K562 (cell line): ENCODE data around the gene DGLUCY. TPM values are rescaled to one million over a fixed set of nuclear protein-coding genes. Genes with fewer than 3 reads are reported as not detected.

ENCODE experiments used
- BCOR ChIP-seq: fragments of 450-650 bp; IDR thresholded peaks from 2 replicates; pipeline ENCODE4 v1.6.1; 2016
- KLF10 ChIP-seq: fragments of 250-450 bp; sonication (Bioruptor Pico); IDR thresholded peaks from 2 replicates; pipeline ENCODE4 v1.6.1; 2021; ENCODE audit warnings: matching md5 sums
- MCM3 ChIP-seq: fragments of 450-650 bp; IDR thresholded peaks from 2 replicates; pipeline ENCODE4 v1.6.1; 2016
- TGIF2 ChIP-seq: sonication (generic); formaldehyde crosslinking; IDR thresholded peaks from 2 replicates; pipeline ENCODE4 v1.8.1; 2022; ENCODE audit warnings: mild to moderate bottlenecking, missing genetic modification reagents, moderate library complexity
- ZNF766 ChIP-seq: fragments of 200-800 bp; sonication (Bioruptor generic); conservative IDR thresholded peaks from 2 replicates; pipeline ENCODE4 v1.6.1; 2016; ENCODE audit warnings: missing genetic modification characterization, missing compliant biosample characterization
- polyA plus RNA-seq, 8 experiments: library from polyadenylated mRNA; depleted of rRNA in 4 of 8; stranded (reverse) in 5 of 8; unstranded in 3 of 8; fragments of >200 nt; fragmentation: Nextera tagmentation in 2 of 8; fragmentation: Illumina TruSeq in 1 of 8; extraction: Ambion mirVana in 2 of 8; extraction: Trizol in 1 of 8; gene quantifications; 2 replicates each; pipeline versions ENCODE4 v1.2.1 to v1.2.3, GENCODE V29; 2011 to 2014; ENCODE audit warnings: inconsistent platforms in 1 of 8, missing spikeins in 1 of 8
- total RNA-seq, 7 experiments: library from RNA; depleted of rRNA in 6 of 7; stranded (reverse); fragments of >200 nt in 6 of 7; fragmentation: Illumina TruSeq in 2 of 7; extraction: Trizol in 2 of 7; gene quantifications; 2 replicates each; pipeline versions ENCODE4 v1.2.1 to v1.2.3, GENCODE V29; 2011 to 2021; ENCODE audit warnings: low replicate concordance in 1 of 7
- TF ChIP-seq, protein P1 (sequence below), 2 experiments: fragments of 450-650 bp; IDR thresholded peaks; 2 replicates each; pipeline ENCODE4 v1.6.1; 2016; ENCODE audit warnings: mild to moderate bottlenecking in 2 of 2, borderline replicate concordance in 1 of 2, low read depth in 1 of 2, moderate library complexity in 1 of 2
- TF ChIP-seq, protein P2 (sequence below): fragments of 150-350 bp; IDR thresholded peaks from 2 replicates; pipeline ENCODE4 v1.6.1; 2014; ENCODE audit warnings: low read depth, mild to moderate bottlenecking, low read length, borderline replicate concordance
- TF ChIP-seq, protein P3 (sequence below): fragments of 450-650 bp; IDR thresholded peaks from 2 replicates; pipeline ENCODE4 v1.6.1; 2016; ENCODE audit warnings: mild to moderate bottlenecking
- TF ChIP-seq, protein P4 (sequence below): sonication (generic); formaldehyde crosslinking; IDR thresholded peaks from 2 replicates; pipeline ENCODE4 v1.9.0; 2022; ENCODE audit warnings: mild to moderate bottlenecking, missing genetic modification reagents
- TF ChIP-seq, protein P5 (sequence below): fragments of 250-450 bp; sonication (Bioruptor Pico); IDR thresholded peaks from 2 replicates; pipeline ENCODE4 v1.4.0; 2020; ENCODE audit warnings: mild to moderate bottlenecking, moderate library complexity

The DGLUCY gene
- total and polyA plus RNA-seq, 9 of the 15 experiments (the other 6 are each of a cell fraction or from before 2014, with no cell fraction given), result 9.9 to 28.4 (median 21.0) TPM

DNA sequence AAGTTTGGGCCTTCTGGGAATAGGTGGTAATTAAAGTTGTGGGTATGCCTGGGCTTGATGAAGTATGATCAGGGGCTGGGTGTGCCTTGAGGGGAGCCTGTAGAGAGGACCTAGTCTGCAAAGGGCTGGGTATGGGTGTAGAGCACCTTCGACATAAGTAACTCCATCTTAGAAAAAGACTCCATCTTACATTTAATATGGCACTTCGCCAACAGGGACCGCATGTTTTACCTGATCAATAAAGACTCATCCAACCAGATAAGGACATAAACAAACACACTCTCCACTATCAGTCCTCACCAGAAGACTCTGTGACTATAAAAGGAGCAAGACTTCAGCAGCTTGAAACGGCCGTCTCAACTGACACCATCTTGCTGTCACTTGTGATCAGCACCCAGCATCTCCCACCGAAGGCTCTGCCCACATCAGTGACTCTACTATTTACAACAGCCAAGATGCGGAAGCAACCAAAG lies 154.1 kb downstream of the DGLUCY start (continued):
- TF ChIP-seq, protein P1, sequence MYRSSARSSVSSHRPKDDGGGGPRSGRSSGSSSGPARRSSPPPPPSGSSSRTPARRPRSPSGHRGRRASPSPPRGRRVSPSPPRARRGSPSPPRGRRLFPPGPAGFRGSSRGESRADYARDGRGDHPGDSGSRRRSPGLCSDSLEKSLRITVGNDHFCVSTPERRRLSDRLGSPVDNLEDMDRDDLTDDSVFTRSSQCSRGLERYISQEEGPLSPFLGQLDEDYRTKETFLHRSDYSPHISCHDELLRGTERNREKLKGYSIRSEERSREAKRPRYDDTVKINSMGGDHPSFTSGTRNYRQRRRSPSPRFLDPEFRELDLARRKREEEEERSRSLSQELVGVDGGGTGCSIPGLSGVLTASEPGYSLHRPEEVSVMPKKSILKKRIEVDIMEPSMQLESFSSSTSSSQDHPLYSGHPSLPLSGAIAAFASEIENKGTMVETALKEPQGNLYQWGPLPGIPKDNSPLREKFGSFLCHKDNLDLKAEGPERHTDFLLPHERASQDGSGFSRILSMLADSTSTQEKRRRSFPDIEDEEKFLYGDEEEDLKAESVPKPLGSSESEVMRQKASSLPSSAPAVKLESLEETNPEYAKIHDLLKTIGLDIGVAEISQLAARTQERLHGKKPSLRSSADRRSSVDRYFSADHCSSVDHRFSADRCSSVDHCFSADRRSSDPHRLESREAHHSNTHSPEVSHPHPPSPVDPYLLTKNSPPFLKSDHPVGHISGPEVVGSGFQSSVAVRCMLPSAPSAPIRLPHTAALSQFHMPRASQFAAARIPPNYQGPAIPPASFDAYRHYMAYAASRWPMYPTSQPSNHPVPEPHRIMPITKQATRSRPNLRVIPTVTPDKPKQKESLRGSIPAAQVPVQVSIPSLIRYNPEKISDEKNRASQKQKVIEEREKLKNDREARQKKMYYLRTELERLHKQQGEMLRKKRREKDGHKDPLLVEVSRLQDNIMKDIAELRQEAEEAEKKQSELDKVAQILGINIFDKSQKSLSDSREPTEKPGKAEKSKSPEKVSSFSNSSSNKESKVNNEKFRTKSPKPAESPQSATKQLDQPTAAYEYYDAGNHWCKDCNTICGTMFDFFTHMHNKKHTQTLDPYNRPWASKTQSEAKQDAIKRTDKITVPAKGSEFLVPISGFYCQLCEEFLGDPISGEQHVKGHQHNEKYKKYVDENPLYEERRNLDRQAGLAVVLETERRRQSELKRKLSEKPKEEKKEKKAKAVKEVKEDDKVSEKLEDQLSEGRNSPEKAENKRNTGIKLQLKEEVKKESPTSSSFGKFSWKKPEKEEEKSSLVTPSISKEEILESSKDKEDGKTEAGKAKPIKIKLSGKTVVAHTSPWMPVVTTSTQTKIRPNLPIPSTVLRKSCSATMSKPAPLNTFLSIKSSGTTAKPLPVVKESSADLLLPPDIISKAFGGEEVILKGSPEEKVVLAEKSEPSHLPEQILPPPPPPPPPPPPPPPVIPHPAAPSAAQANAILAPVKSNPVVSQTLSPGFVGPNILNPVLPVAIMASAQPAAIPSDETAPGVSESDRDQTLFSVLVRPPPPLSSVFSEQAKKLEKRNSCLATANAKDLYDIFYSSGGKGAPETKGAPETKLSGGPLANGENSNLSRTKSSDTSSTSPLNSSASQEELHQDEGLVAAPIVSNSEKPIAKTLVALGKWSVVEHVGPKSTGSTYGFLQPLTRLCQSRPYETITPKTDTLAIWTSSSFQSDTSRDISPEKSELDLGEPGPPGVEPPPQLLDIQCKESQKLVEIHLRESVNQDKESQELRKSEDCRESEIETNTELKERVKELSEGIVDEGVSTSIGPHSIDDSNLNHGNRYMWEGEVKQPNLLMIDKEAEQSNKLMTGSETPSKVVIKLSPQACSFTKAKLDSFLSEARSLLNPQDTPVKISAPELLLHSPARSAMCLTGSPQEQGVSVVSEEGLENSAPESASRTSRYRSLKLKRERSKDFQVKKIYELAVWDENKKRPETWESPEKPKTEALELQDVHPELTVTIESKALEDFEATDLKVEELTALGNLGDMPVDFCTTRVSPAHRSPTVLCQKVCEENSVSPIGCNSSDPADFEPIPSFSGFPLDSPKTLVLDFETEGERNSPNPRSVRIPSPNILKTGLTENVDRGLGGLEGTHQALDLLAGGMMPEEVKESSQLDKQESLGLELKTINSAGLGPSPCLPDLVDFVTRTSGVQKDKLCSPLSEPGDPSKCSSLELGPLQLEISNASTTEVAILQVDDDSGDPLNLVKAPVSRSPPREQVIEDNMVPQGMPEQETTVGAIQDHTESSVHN (IDR thresholded peaks at IDR 0.05; ENCODE audit: borderline replicate concordance in 1 of 2, low read depth in 1 of 2), result no peak
- TF ChIP-seq, protein P2, sequence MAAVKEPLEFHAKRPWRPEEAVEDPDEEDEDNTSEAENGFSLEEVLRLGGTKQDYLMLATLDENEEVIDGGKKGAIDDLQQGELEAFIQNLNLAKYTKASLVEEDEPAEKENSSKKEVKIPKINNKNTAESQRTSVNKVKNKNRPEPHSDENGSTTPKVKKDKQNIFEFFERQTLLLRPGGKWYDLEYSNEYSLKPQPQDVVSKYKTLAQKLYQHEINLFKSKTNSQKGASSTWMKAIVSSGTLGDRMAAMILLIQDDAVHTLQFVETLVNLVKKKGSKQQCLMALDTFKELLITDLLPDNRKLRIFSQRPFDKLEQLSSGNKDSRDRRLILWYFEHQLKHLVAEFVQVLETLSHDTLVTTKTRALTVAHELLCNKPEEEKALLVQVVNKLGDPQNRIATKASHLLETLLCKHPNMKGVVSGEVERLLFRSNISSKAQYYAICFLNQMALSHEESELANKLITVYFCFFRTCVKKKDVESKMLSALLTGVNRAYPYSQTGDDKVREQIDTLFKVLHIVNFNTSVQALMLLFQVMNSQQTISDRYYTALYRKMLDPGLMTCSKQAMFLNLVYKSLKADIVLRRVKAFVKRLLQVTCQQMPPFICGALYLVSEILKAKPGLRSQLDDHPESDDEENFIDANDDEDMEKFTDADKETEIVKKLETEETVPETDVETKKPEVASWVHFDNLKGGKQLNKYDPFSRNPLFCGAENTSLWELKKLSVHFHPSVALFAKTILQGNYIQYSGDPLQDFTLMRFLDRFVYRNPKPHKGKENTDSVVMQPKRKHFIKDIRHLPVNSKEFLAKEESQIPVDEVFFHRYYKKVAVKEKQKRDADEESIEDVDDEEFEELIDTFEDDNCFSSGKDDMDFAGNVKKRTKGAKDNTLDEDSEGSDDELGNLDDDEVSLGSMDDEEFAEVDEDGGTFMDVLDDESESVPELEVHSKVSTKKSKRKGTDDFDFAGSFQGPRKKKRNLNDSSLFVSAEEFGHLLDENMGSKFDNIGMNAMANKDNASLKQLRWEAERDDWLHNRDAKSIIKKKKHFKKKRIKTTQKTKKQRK, result no peak
- TF ChIP-seq BCOR, result no peak
- TF ChIP-seq KLF10, result peak; percentile 77; the same call in 1 of the 2 replicates
- no peak for TF ChIP-seq MCM3
- TF ChIP-seq, protein P3, sequence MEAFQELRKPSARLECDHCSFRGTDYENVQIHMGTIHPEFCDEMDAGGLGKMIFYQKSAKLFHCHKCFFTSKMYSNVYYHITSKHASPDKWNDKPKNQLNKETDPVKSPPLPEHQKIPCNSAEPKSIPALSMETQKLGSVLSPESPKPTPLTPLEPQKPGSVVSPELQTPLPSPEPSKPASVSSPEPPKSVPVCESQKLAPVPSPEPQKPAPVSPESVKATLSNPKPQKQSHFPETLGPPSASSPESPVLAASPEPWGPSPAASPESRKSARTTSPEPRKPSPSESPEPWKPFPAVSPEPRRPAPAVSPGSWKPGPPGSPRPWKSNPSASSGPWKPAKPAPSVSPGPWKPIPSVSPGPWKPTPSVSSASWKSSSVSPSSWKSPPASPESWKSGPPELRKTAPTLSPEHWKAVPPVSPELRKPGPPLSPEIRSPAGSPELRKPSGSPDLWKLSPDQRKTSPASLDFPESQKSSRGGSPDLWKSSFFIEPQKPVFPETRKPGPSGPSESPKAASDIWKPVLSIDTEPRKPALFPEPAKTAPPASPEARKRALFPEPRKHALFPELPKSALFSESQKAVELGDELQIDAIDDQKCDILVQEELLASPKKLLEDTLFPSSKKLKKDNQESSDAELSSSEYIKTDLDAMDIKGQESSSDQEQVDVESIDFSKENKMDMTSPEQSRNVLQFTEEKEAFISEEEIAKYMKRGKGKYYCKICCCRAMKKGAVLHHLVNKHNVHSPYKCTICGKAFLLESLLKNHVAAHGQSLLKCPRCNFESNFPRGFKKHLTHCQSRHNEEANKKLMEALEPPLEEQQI, result no peak
- TF ChIP-seq, protein P4, sequence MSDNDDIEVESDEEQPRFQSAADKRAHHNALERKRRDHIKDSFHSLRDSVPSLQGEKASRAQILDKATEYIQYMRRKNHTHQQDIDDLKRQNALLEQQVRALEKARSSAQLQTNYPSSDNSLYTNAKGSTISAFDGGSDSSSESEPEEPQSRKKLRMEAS (CRISPR knock-in tag), result no peak
- no peak for TF ChIP-seq TGIF2 (CRISPR knock-in tag)
- TF ChIP-seq ZNF766 (CRISPR knock-in tag), result peak; percentile 99
- TF ChIP-seq, protein P5, sequence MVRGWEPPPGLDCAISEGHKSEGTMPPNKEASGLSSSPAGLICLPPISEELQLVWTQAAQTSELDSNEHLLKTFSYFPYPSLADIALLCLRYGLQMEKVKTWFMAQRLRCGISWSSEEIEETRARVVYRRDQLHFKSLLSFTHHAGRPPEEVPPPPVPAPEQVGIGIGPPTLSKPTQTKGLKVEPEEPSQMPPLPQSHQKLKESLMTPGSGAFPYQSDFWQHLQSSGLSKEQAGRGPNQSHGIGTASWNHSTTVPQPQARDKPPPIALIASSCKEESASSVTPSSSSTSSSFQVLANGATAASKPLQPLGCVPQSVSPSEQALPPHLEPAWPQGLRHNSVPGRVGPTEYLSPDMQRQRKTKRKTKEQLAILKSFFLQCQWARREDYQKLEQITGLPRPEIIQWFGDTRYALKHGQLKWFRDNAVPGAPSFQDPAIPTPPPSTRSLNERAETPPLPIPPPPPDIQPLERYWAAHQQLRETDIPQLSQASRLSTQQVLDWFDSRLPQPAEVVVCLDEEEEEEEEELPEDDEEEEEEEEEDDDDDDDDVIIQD (CRISPR knock-in tag), result peak; percentile 95
